Measurements from ENCODE around the gene FBXO34. TPM values are rescaled to one million over a fixed set of nuclear protein-coding genes. Genes with fewer than 3 reads are reported as not detected.

Gene FBXO34
- total RNA-seq, 4 donors from 2014 or later, result 60.0 to 88.5 (median 81.9) TPM

- TF ChIP-seq POLR2A (IDR thresholded peaks at IDR 0.05) (no peak), CTCF (IDR thresholded peaks at IDR 0.05) (no peak)
- Histone ChIP-seq H3K27ac (peak overlapping the region in 1 of 3 donors; percentile 15), H3K36me3 (no peaks in the 10 kb centered on the region), H3K27me3 (no peaks in the 10 kb centered on the region), H3K9me3 (no peaks in the 10 kb centered on the region), H3K4me3 (replicated peaks in 1 of 3) (no peak overlapping the region), H3K4me1 (peaks cover 26 to 40% of the 10 kb centered on the region in 2 donors)
- WGBS, 2 donors, result 91 to 93% methylated on average over 6 of the region's 6 CpGs
- no peak for DNase-seq
- intact Hi-C loops (cut with DNase I), result no loop called here
Observed at GRCh38 chr14:55288439-55288838, 17.2 kb downstream of the FBXO34 start.

- Histone ChIP-seq H3K36me3 (no peaks in the 10 kb centered on the region), H3K9me3 (no peaks in the 10 kb centered on the region), H3K4me3 (replicated peaks in 1 of 3) (no peak overlapping the region), H3K27ac (no peak overlapping the region), H3K4me1 (peaks cover 21 to 27% of the 10 kb centered on the region in 2 donors), H3K27me3 (no peaks in the 10 kb centered on the region)
- DNase-seq, result no peak
- TF ChIP-seq CTCF (IDR thresholded peaks at IDR 0.05), result no peak
- no peak for TF ChIP-seq POLR2A (IDR thresholded peaks at IDR 0.05)
- intact Hi-C loops (cut with DNase I), result no loop called here
- 79 to 95% methylated on average over 3 of the region's 3 CpGs for WGBS, 2 donors
Observed at GRCh38 chr14:55291480-55292081, 20.4 kb downstream of the FBXO34 start.

GRCh38 chr14:55294603-55295002 is 23.4 kb downstream of the FBXO34 start:
- no peak for DNase-seq
- TF ChIP-seq POLR2A (IDR thresholded peaks at IDR 0.05) (no peak), CTCF (IDR thresholded peaks at IDR 0.05) (no peak)
- H3K4me3 ChIP-seq (replicated peaks in 1 of 3), result no peak overlapping the region
- H3K36me3 ChIP-seq, result no peaks in the 10 kb centered on the region
- peaks cover 28 to 32% of the 10 kb centered on the region in 2 donors for H3K4me1 ChIP-seq
- intact Hi-C loops (cut with DNase I), result no loop called here
- H3K9me3 ChIP-seq, result no peaks in the 10 kb centered on the region
- 91 to 94% methylated on average over 3 of the region's 3 CpGs for WGBS, 2 donors
- no peaks in the 10 kb centered on the region for H3K27me3 ChIP-seq
- no peak overlapping the region for H3K27ac ChIP-seq

GRCh38 chr14:55297611-55298499 is 26.6 kb downstream of the FBXO34 start:
- Histone ChIP-seq H3K9me3 (no peaks in the 10 kb centered on the region), H3K36me3 (no peaks in the 10 kb centered on the region), H3K4me1 (peaks cover 55 to 61% of the 10 kb centered on the region in 2 donors), H3K4me3 (replicated peaks in 1 of 3) (no peak overlapping the region), H3K27ac (peak overlapping the region; percentile 36 to 87 (median 87)), H3K27me3 (no peaks in the 10 kb centered on the region)
- 27 to 30% methylated on average over 6 of the region's 6 CpGs for WGBS, 2 donors
- intact Hi-C loops (cut with DNase I), result no loop called here
- TF ChIP-seq CTCF (IDR thresholded peaks at IDR 0.05) (peak in 5 of 6 experiments; percentile 12 to 76 (median 39)), POLR2A (IDR thresholded peaks at IDR 0.05) (no peak)
- DNase-seq, result peak; percentile 83 to 87

- H3K27me3 ChIP-seq, result no peaks in the 10 kb centered on the region
- 57 to 65% methylated on average over 22 of the region's 22 CpGs for WGBS, 2 donors
- H3K27ac ChIP-seq, result peak overlapping the region; percentile 36 to 87 (median 87)
- H3K9me3 ChIP-seq, result no peaks in the 10 kb centered on the region
- peaks cover 55 to 66% of the 10 kb centered on the region in 2 donors for H3K4me1 ChIP-seq
- H3K4me3 ChIP-seq (replicated peaks in 1 of 3), result no peak overlapping the region
- intact Hi-C loops (cut with DNase I), result no loop called here
- TF ChIP-seq POLR2A (IDR thresholded peaks at IDR 0.05) (no peak), CTCF (IDR thresholded peaks at IDR 0.05) (no peak)
- H3K36me3 ChIP-seq, result no peaks in the 10 kb centered on the region
- DNase-seq, result peak; percentile 81 to 83
Observed at GRCh38 chr14:55298500-55298822, 27.2 kb downstream of the FBXO34 start.

Data from thyroid gland (tissue), 4 donors.